H9 (cell line): ENCODE measurements around the gene SYNJ1. TPM values are rescaled to one million over a fixed set of nuclear protein-coding genes. Genes with fewer than 3 reads are reported as not detected.

ENCODE experiments used
- DNase-seq: peaks from one replicate; pipeline ENCODE4 v3.0.0-alpha.2; 2017
- H2AFZ ChIP-seq: one replicate; pipeline ENCODE4 v1.6.1; 2013; ENCODE audit warnings: mild to moderate bottlenecking, low read length, control low read depth, moderate library complexity
- H2AK5ac ChIP-seq: 2 replicates; pipeline ENCODE4 v1.6.1; 2013; ENCODE audit warnings: low read length, control low read depth, mixed read lengths; ENCODE audit not compliant: insufficient read length
- H2BK120ac ChIP-seq: one replicate; pipeline ENCODE4 v1.6.1; 2013; ENCODE audit warnings: low read depth, mild to moderate bottlenecking, low read length, control low read depth, inconsistent platforms; ENCODE audit not compliant: poor library complexity, severe bottlenecking
- H2BK12ac ChIP-seq: 2 replicates; pipeline ENCODE4 v1.6.1; 2013; ENCODE audit warnings: low read length, control low read depth, mixed read lengths, low read depth; ENCODE audit not compliant: insufficient read length
- H2BK15ac ChIP-seq: 2 replicates; pipeline ENCODE4 v1.6.1; 2013; ENCODE audit warnings: low read depth, low read length, control low read depth
- H2BK20ac ChIP-seq: one replicate; pipeline ENCODE4 v1.6.1; 2013; ENCODE audit warnings: low read depth, mild to moderate bottlenecking, low read length, control low read depth, inconsistent platforms; ENCODE audit not compliant: poor library complexity, severe bottlenecking
- H2BK5ac ChIP-seq: 2 replicates; pipeline ENCODE4 v1.6.1; 2013; ENCODE audit warnings: low read length, control low read depth, mixed read lengths; ENCODE audit not compliant: insufficient read length
- H3K14ac ChIP-seq: 2 replicates; pipeline ENCODE4 v1.6.1; 2013; ENCODE audit warnings: low read length, control low read depth; ENCODE audit not compliant: insufficient read depth
- H3K18ac ChIP-seq: 2 replicates; pipeline ENCODE4 v1.6.1; 2013; ENCODE audit warnings: low read depth, mild to moderate bottlenecking, mixed read lengths, low read length, control low read depth; ENCODE audit not compliant: insufficient read length
- H3K23ac ChIP-seq: 2 replicates; pipeline ENCODE4 v1.6.1; 2013; ENCODE audit warnings: low read length, control low read depth, mixed read lengths, low read depth; ENCODE audit not compliant: insufficient read length
- H3K23me2 ChIP-seq: 2 replicates; pipeline ENCODE4 v1.6.1; 2013; ENCODE audit warnings: low read depth, mild to moderate bottlenecking, mixed read lengths, low read length, control low read depth; ENCODE audit not compliant: insufficient read length, poor library complexity, severe bottlenecking
- H3K27ac ChIP-seq: 2 replicates; pipeline ENCODE4 v1.5.1; 2013; ENCODE audit warnings: low read length, control low read depth, mixed read lengths, low read depth; ENCODE audit not compliant: insufficient read length
- H3K27me3 ChIP-seq: 2 replicates; pipeline ENCODE4 v1.6.1; 2013; ENCODE audit warnings: low read length, control low read depth, inconsistent platforms; ENCODE audit not compliant: insufficient read depth
- H3K4ac ChIP-seq: 2 replicates; pipeline ENCODE4 v1.6.1; 2013; ENCODE audit warnings: low read depth, mild to moderate bottlenecking, control low read depth, inconsistent platforms, low read length, moderate library complexity
- H3K4me1 ChIP-seq: 2 replicates; pipeline ENCODE4 v1.6.1; 2013; ENCODE audit warnings: low read length, control low read depth, inconsistent platforms; ENCODE audit not compliant: insufficient read depth
- H3K4me2 ChIP-seq: 2 replicates; pipeline ENCODE4 v1.6.1; 2013; ENCODE audit warnings: low read length, control low read depth, mixed read lengths; ENCODE audit not compliant: insufficient read length, insufficient read depth
- H3K56ac ChIP-seq: 2 replicates; pipeline ENCODE4 v1.6.1; 2013; ENCODE audit warnings: low read depth, mild to moderate bottlenecking, mixed read lengths, low read length, control low read depth; ENCODE audit not compliant: insufficient read length
- H3K79me1 ChIP-seq: 2 replicates; pipeline ENCODE4 v1.6.1; 2013; ENCODE audit warnings: low read depth, mild to moderate bottlenecking, moderate library complexity, low read length, control low read depth, inconsistent platforms; ENCODE audit not compliant: insufficient read depth, poor library complexity, severe bottlenecking
- H3K79me2 ChIP-seq: 2 replicates; pipeline ENCODE4 v1.6.1; 2013; ENCODE audit warnings: low read length, control low read depth, inconsistent platforms; ENCODE audit not compliant: insufficient read depth
- H3K9ac ChIP-seq: 2 replicates; pipeline ENCODE4 v1.6.1; 2013; ENCODE audit warnings: low read length, control low read depth, mixed read lengths; ENCODE audit not compliant: insufficient read length; ENCODE audit errors: extremely low read depth
- H3K9me3 ChIP-seq: one replicate; pipeline ENCODE4 v1.6.1; 2013; ENCODE audit warnings: low read depth, low read length, inconsistent platforms; ENCODE audit not compliant: control insufficient read depth
- H3T11ph ChIP-seq: one replicate; pipeline ENCODE4 v1.6.1; 2013; ENCODE audit warnings: mild to moderate bottlenecking, low read length, control low read depth, inconsistent platforms
- H4K20me1 ChIP-seq: one replicate; pipeline ENCODE4 v1.6.1; 2013; ENCODE audit not compliant: control insufficient read depth, insufficient read length, insufficient read depth
- H4K5ac ChIP-seq: 2 replicates; pipeline ENCODE4 v1.6.1; 2013; ENCODE audit warnings: low read depth, mild to moderate bottlenecking, mixed read lengths, low read length, control low read depth; ENCODE audit not compliant: insufficient read length
- H4K8ac ChIP-seq: replicated peaks from 2 replicates; pipeline ENCODE4 v1.6.1; 2013; ENCODE audit warnings: low read length, control low read depth, mixed read lengths, low read depth; ENCODE audit not compliant: insufficient read length
- H4K91ac ChIP-seq: 2 replicates; pipeline ENCODE4 v1.6.1; 2013; ENCODE audit warnings: low read depth, mild to moderate bottlenecking, moderate library complexity, mixed read lengths, low read length, control low read depth; ENCODE audit not compliant: insufficient read length
- H3K27ac Mint-ChIP-seq, 3 experiments: 2 replicates in 2 of 3; 3 replicates in 1 of 3; pipeline ENCODE4 v1.8.0; 2020 to 2021; ENCODE audit warnings: mixed read lengths in 3 of 3, mild to moderate bottlenecking in 1 of 3, moderate library complexity in 1 of 3
- H3K27me3 Mint-ChIP-seq: 2 replicates; pipeline ENCODE4 v1.8.0; 2021; ENCODE audit warnings: low read depth, mild to moderate bottlenecking, moderate library complexity, mixed read lengths
- H3K36me3 Mint-ChIP-seq, 3 experiments: 2 replicates in 2 of 3; 3 replicates in 1 of 3; pipeline ENCODE4 v1.8.0; 2020 to 2021; ENCODE audit warnings: low read depth in 3 of 3, mixed read lengths in 3 of 3; ENCODE audit not compliant: insufficient read depth in 1 of 3
- H3K4me1 Mint-ChIP-seq, 2 experiments: 2 replicates each; pipeline ENCODE4 v1.8.0; 2020; ENCODE audit warnings: mixed read lengths in 2 of 2
- H3K4me3 Mint-ChIP-seq, 2 experiments: 2 replicates in 1 of 2; 3 replicates in 1 of 2; pipeline ENCODE4 v1.8.0; 2020 to 2021; ENCODE audit warnings: mild to moderate bottlenecking in 2 of 2, mixed read lengths in 2 of 2, moderate library complexity in 1 of 2
- H3K9me3 Mint-ChIP-seq, 2 experiments: 2 replicates in 1 of 2; 3 replicates in 1 of 2; pipeline ENCODE4 v1.8.0; 2020; ENCODE audit warnings: mild to moderate bottlenecking in 2 of 2, mixed read lengths in 2 of 2, moderate library complexity in 1 of 2
- CTCF ChIP-seq: fragments of 200-600 bp; sonication (generic); conservative IDR thresholded peaks from 3 replicates; pipeline ENCODE4 v1.8.0; 2021; ENCODE audit warnings: antibody characterized with exemption, mild to moderate bottlenecking
- WGBS: extraction: QIAGEN DNeasy Blood & Tissue Kit; methylation state at CpG from one replicate; pipeline ENCODE4 v1.1.7; 2013; ENCODE audit warnings: missing lambda C conversion rate, low lambda C conversion rate, mixed read lengths; ENCODE audit not compliant: insufficient read length; ENCODE audit errors: extremely low coverage; 5-methylcytosine and 5-hydroxymethylcytosine counted together
- total RNA-seq: library from RNA; stranded (reverse); gene quantifications from 2 replicates; pipeline ENCODE4 v1.2.1, GENCODE V29; 2021

The SYNJ1 gene
- total RNA-seq, 1 experiment from 2014 or later, result 7.1 TPM

- H3K79me1 ChIP-seq, result no peaks in the 10 kb centered on the region
- H3K9me3 Mint-ChIP-seq, result no peaks in the 10 kb centered on the region
- H2AK5ac ChIP-seq, result no peak overlapping the region
- no peaks in the 10 kb centered on the region for H3K4me1 ChIP-seq
- no peaks in the 10 kb centered on the region for H3K23me2 ChIP-seq
- H3K9me3 ChIP-seq, result no peaks in the 10 kb centered on the region
- H3K4ac ChIP-seq, result no peak overlapping the region
- H4K20me1 ChIP-seq, result no peaks in the 10 kb centered on the region
- no peak overlapping the region for H3K18ac ChIP-seq
- H2AFZ ChIP-seq, result no peak overlapping the region
- no peak overlapping the region for H3K23ac ChIP-seq
- H4K91ac ChIP-seq, result no peak overlapping the region
- H3K14ac ChIP-seq, result no peak overlapping the region
- no peak overlapping the region for H4K8ac ChIP-seq
- no peak for DNase-seq
- H3K36me3 Mint-ChIP-seq, result no peaks in the 10 kb centered on the region
- no peak overlapping the region for H2BK12ac ChIP-seq
- no peak overlapping the region for H2BK5ac ChIP-seq
- H2BK120ac ChIP-seq, result no peak overlapping the region
- H3T11ph ChIP-seq, result no peak overlapping the region
- H3K4me1 Mint-ChIP-seq, result peaks cover 9 to 11% of the 10 kb centered on the region in 2 experiments
- H3K27ac ChIP-seq, result no peak overlapping the region
- no peak for TF ChIP-seq CTCF
- no peaks in the 10 kb centered on the region for H3K27me3 ChIP-seq
- no peak overlapping the region for H2BK15ac ChIP-seq
- no CpG with 5 or more reads among the region's 8 CpGs for WGBS
- no peak overlapping the region for H3K27ac Mint-ChIP-seq
- H3K9ac ChIP-seq, result no peak overlapping the region
- H2BK20ac ChIP-seq, result no peak overlapping the region
- no peak overlapping the region for H3K4me3 Mint-ChIP-seq
- H3K56ac ChIP-seq, result no peak overlapping the region
- H4K5ac ChIP-seq, result no peak overlapping the region
- H3K27me3 Mint-ChIP-seq, result no peaks in the 10 kb centered on the region
- H3K4me2 ChIP-seq, result no peak overlapping the region
- H3K79me2 ChIP-seq, result no peaks in the 10 kb centered on the region
Measured at GRCh38 chr21:32698971-32699693, 28.7 kb downstream of the SYNJ1 start.
